HepG2 (cell line): Measurements from ENCODE around the gene RPLP2. TPM values are rescaled to one million over a fixed set of nuclear protein-coding genes. Genes with fewer than 3 reads are reported as not detected.

Experiments used
- ATAC-seq: fragments of 200-7000 bp; cut with Tn5 transposase; 3 replicates; pipeline ENCODE4 v1.9.1; 2020; ENCODE audit warnings: mild to moderate bottlenecking, moderate library complexity
- BruUV-seq: library from RNA; stranded (reverse); fragments of 400-500 nt; replicated peaks from 2 replicates; lab custom pipeline; 2021; lab: Mats Ljungman, UMichigan
- CTCF ChIA-PET: fragments of 300-600 bp; formaldehyde crosslinking; extraction: SDS; loops from one replicate; lab custom pipeline; 2021; ENCODE audit warnings: low total read pairs, inconsistent platforms, low intra/inter-chr PET ratio; lab: Yijun Ruan, JAX
- POLR2A ChIA-PET: fragments of 350-600 bp; sonication (Branson Sonifier 250); formaldehyde crosslinking; loops from one replicate; lab custom pipeline; 2020; ENCODE audit warnings: antibody characterized with exemption, inconsistent platforms; lab: Yijun Ruan, JAX
- DNase-seq: peaks from one replicate; pipeline ENCODE4 v3.0.0-alpha.2; 2015; ENCODE audit warnings: low spot score
- FAIRE-seq: peaks from 3 replicates; lab custom pipeline; 2011; peaks lifted over from hg19 to GRCh38; lab: Jason Lieb, UNC
- H2AFZ ChIP-seq: one replicate; pipeline ENCODE4 v1.6.1; 2011; ENCODE audit warnings: low read length, inconsistent platforms
- H3K27ac ChIP-seq: fragments of 300-600 bp; 3 replicates; pipeline ENCODE4 v1.8.0; 2011; ENCODE audit warnings: mixed run types, mild to moderate bottlenecking, mixed read lengths, low read length, inconsistent platforms; ENCODE audit not compliant: insufficient read depth; ENCODE audit errors: extremely low read length
- H3K27me3 ChIP-seq, 2 experiments: fragments of 200-600 bp in 1 of 2; 2 replicates in 1 of 2; 3 replicates in 1 of 2; pipeline versions ENCODE4 v1.6.0 to v1.8.0; 2011; ENCODE audit warnings: low read length in 2 of 2, mild to moderate bottlenecking in 2 of 2, moderate library complexity in 2 of 2, inconsistent platforms in 1 of 2; ENCODE audit not compliant: insufficient read depth in 2 of 2, control insufficient read depth in 1 of 2
- H3K36me3 ChIP-seq, 2 experiments: fragments of 200-600 bp in 1 of 2; replicated peaks in 1 of 2; 2 replicates in 1 of 2; 3 replicates in 1 of 2; pipeline versions ENCODE4 v1.5.1 to v1.8.0; 2011; ENCODE audit warnings: low read length in 2 of 2, inconsistent platforms in 1 of 2; ENCODE audit not compliant: insufficient read depth in 2 of 2, control insufficient read depth in 1 of 2
- H3K4me1 ChIP-seq: 2 replicates; pipeline ENCODE4 v1.5.1; 2012; ENCODE audit warnings: low read length, inconsistent platforms; ENCODE audit not compliant: insufficient read depth
- H3K4me2 ChIP-seq: 2 replicates; pipeline ENCODE4 v1.6.0; 2011; ENCODE audit warnings: low read depth, low read length, inconsistent platforms
- H3K4me3 ChIP-seq, 3 experiments: fragments of 200-600 bp in 1 of 3; sonication (generic), shearing (Covaris generic) in 1 of 3; replicated peaks in 1 of 3; 2 replicates each; pipeline ENCODE4 v1.5.1; 2011 to 2016; ENCODE audit warnings: low read length in 3 of 3, inconsistent platforms in 2 of 3, low read depth in 2 of 3, mild to moderate bottlenecking in 2 of 3, control low read depth in 1 of 3, mixed read lengths in 1 of 3; ENCODE audit not compliant: insufficient read depth in 1 of 3
- H3K79me2 ChIP-seq: one replicate; pipeline ENCODE4 v1.6.1; 2011; ENCODE audit warnings: low read length, inconsistent platforms; ENCODE audit not compliant: insufficient read depth
- H3K9ac ChIP-seq: 2 replicates; pipeline ENCODE4 v1.6.0; 2011; ENCODE audit warnings: mild to moderate bottlenecking, low read depth, low read length, inconsistent platforms; ENCODE audit not compliant: insufficient read depth
- H3K9me3 ChIP-seq: 2 replicates; pipeline ENCODE4 v1.5.1; 2012; ENCODE audit warnings: mild to moderate bottlenecking, low read length
- H4K20me1 ChIP-seq: 2 replicates; pipeline ENCODE4 v1.6.0; 2011; ENCODE audit warnings: inconsistent platforms, mild to moderate bottlenecking, low read length, moderate library complexity; ENCODE audit not compliant: insufficient read depth
- ARNT ChIP-seq: fragments of 450-650 bp; IDR thresholded peaks from 2 replicates; pipeline ENCODE4 v1.6.1; 2017
- BRD4 ChIP-seq: sonication (generic); formaldehyde crosslinking; IDR thresholded peaks from 2 replicates; pipeline ENCODE4 v1.4.0; 2020; ENCODE audit warnings: missing genetic modification reagents
- CTCF ChIP-seq: sonication (generic); formaldehyde crosslinking; IDR thresholded peaks from 2 replicates; pipeline ENCODE4 v1.5.0; 2020; ENCODE audit warnings: mild to moderate bottlenecking, missing genetic modification reagents, moderate library complexity
- ELF3 ChIP-seq: IDR thresholded peaks from 2 replicates; pipeline ENCODE4 v1.6.1; 2016; ENCODE audit warnings: missing genetic modification reagents, missing compliant biosample characterization
- GATAD1 ChIP-seq: IDR thresholded peaks from 2 replicates; pipeline ENCODE4 v1.6.1; 2016; ENCODE audit warnings: missing genetic modification reagents, missing compliant biosample characterization
- KDM5A ChIP-seq: fragments of 200-600 bp; sonication (generic); IDR thresholded peaks from 2 replicates; pipeline ENCODE4 v1.7.0; 2018; ENCODE audit warnings: antibody characterized with exemption, mild to moderate bottlenecking, low read length, borderline replicate concordance
- KLF11 ChIP-seq: IDR thresholded peaks from 2 replicates; pipeline ENCODE4 v1.6.1; 2016; ENCODE audit warnings: missing compliant biosample characterization
- MNT ChIP-seq: fragments of 450-650 bp; IDR thresholded peaks from 2 replicates; pipeline ENCODE4 v1.6.1; 2016
- RARA ChIP-seq: IDR thresholded peaks from 2 replicates; pipeline ENCODE4 v1.6.1; 2016; ENCODE audit warnings: missing genetic modification reagents, missing compliant biosample characterization
- RFXANK ChIP-seq: IDR thresholded peaks from 2 replicates; pipeline ENCODE4 v1.6.1; 2016
- ZBTB42 ChIP-seq: sonication (generic); formaldehyde crosslinking; IDR thresholded peaks from 2 replicates; pipeline ENCODE4 v1.5.0; 2020; ENCODE audit warnings: mild to moderate bottlenecking, missing genetic modification reagents
- ZBTB7A ChIP-seq: sonication (generic); formaldehyde crosslinking; IDR thresholded peaks from 2 replicates; pipeline ENCODE4 v1.8.0; 2022; ENCODE audit warnings: mild to moderate bottlenecking, missing genetic modification reagents
- ZMYM2 ChIP-seq: sonication (generic); formaldehyde crosslinking; IDR thresholded peaks from 2 replicates; pipeline ENCODE4 v1.8.0; 2022; ENCODE audit warnings: mild to moderate bottlenecking, missing genetic modification reagents
- ZNF33B ChIP-seq: sonication (generic); formaldehyde crosslinking; IDR thresholded peaks from 2 replicates; pipeline ENCODE4 v1.5.1; 2020; ENCODE audit warnings: mild to moderate bottlenecking, missing genetic modification reagents
- ZNF354B ChIP-seq: sonication (generic); formaldehyde crosslinking; IDR thresholded peaks from 2 replicates; pipeline ENCODE4 v1.8.0; 2022; ENCODE audit warnings: mild to moderate bottlenecking, missing genetic modification reagents
- ZSCAN29 ChIP-seq: sonication (generic); formaldehyde crosslinking; conservative IDR thresholded peaks from 2 replicates; pipeline ENCODE4 v1.4.0; 2020; ENCODE audit warnings: mild to moderate bottlenecking, missing genetic modification reagents
- WGBS: methylation state at CpG from one replicate; pipeline ENCODE4 v1.1.6; 2017; ENCODE audit warnings: low lambda C conversion rate; 5-methylcytosine and 5-hydroxymethylcytosine counted together
- in situ Hi-C: cut with HindIII; loops from 2 replicates; pipeline ENCODE4 v1.10.0; 2017; ENCODE audit warnings: low pct_unique_long_range_greater_than_20kb; ENCODE audit not compliant: extremely low pct_ligation_motif_present
- intact Hi-C: fragments of 100-400 bp; cut with micrococcal nuclease; formaldehyde crosslinking; loops from one replicate; pipeline ENCODE4 v1.10.0; 2022; ENCODE audit not compliant: unreplicated experiment
- polyA plus RNA-seq, 8 experiments: library from polyadenylated mRNA; depleted of rRNA in 3 of 8; stranded (reverse) in 7 of 8; unstranded in 1 of 8; fragments of >200 nt; fragmentation: Illumina TruSeq in 4 of 8; extraction: Trizol in 4 of 8; gene quantifications; 2 replicates each; pipeline versions ENCODE4 v1.2.1 to v1.2.3, GENCODE V29; 2011 to 2016; ENCODE audit warnings: low read depth in 4 of 8, missing spikeins in 1 of 8, mixed read lengths in 1 of 8; ENCODE audit not compliant: insufficient read depth in 1 of 8
- total RNA-seq, 5 experiments: library from RNA; depleted of rRNA; stranded (reverse); fragments of >200 nt; fragmentation: Illumina TruSeq; extraction: Trizol; gene quantifications; 2 replicates each; pipeline ENCODE4 v1.2.3, GENCODE V29; 2016; ENCODE audit warnings: low read depth in 1 of 5

RPLP2 gene
- total and polyA plus RNA-seq, 2 of the 13 experiments (the other 11 are each of a cell fraction or from before 2014, with no cell fraction given): 978 to 2,106 TPM

- no TSS peak for BruUV-seq
- H3K4me1 ChIP-seq: peaks cover 40% of the 10 kb centered on the region
- intact Hi-C loops: no loop called here
- WGBS: 75% methylated on average over 11 of the region's 11 CpGs
- H3K36me3 ChIP-seq: peaks cover 20 to 22% of the 10 kb centered on the region in 2 experiments
- peaks cover 19% of the 10 kb centered on the region for H3K79me2 ChIP-seq
- in situ Hi-C loops: no loop called here
- POLR2A ChIA-PET: interaction anchor here (1.3 to 9.2 kb wide), 3 partner anchors 11 to 136 kb away, joined by 3 to 264 read pairs (median 7); partner anchors contain the start of genes CD151, CRACR2B and PIDD1
- H3K27me3 ChIP-seq: no peaks in the 10 kb centered on the region; a peak in 1 of 5 replicates
- H3K4me3 ChIP-seq: no peak overlapping the region
- H4K20me1 ChIP-seq: peaks cover 24% of the 10 kb centered on the region
- no peak for ATAC-seq
- FAIRE-seq: no peak
- CTCF ChIA-PET: no interaction called here
- H3K4me2 ChIP-seq: no peak overlapping the region
- no peak overlapping the region for H2AFZ ChIP-seq
- H3K27ac ChIP-seq: no peak overlapping the region
- no peak overlapping the region for H3K9ac ChIP-seq
- TF ChIP-seq MNT (peak; percentile 43), ZNF33B (CRISPR knock-in tag) (no peak), ZMYM2 (no peak)
- no peaks in the 10 kb centered on the region for H3K9me3 ChIP-seq
- DNase-seq: no peak
Measured at GRCh38 chr11:816433-816779, 6.6 kb downstream of the RPLP2 start.

GRCh38 chr11:818396-819128, 8.8 kb downstream of the RPLP2 start, which contains the start of gene PNPLA2:
Gene PNPLA2, plus strand, starts transcription at chr11:818914. Its CDS starts 805 bp downstream, at chr11:819719.
- POLR2A ChIA-PET: interaction anchor here (0.7 to 9.2 kb wide), 25 partner anchors 8 to 349 kb away, joined by 3 to 264 read pairs (median 8); partner anchors contain the start of genes CD151, CHID1, CRACR2B and DEAF1
- in situ Hi-C loops (no loop called here), intact Hi-C loops (no loop called here)
- Histone ChIP-seq H3K4me2 (peak within 1 kb of the TSS; percentile 98), H3K36me3 (peaks cover 10% of the 10 kb centered on the region in 2 experiments), H2AFZ (no peak within 1 kb of the TSS), H3K9ac (peak within 1 kb of the TSS; percentile 92), H3K4me1 (peaks cover 27% of the 10 kb centered on the region), H4K20me1 (peaks cover 20% of the 10 kb centered on the region), H3K4me3 (peak within 1 kb of the TSS; percentile 80 to 98 (median 94)), H3K27me3 (no peaks in the 10 kb centered on the region; a peak in 1 of 5 replicates), H3K9me3 (no peaks in the 10 kb centered on the region), H3K27ac (peak within 1 kb of the TSS; percentile 92), H3K79me2 (peaks cover 20% of the 10 kb centered on the region)
- CTCF ChIA-PET: no interaction called here
- FAIRE-seq: peak; percentile 21
- BruUV-seq: TSS peak; percentile 81
- ATAC-seq: peak; percentile 39
- WGBS: 10% methylated on average over 4 of the region's 20 CpGs
- peak; percentile 74 for DNase-seq
- TF ChIP-seq ZBTB42 (CRISPR knock-in tag) (0 out of 2 replicates have a peak, but pooled peaks have one; percentile 52), ZNF354B (CRISPR knock-in tag) (0 out of 2 replicates have a peak, but pooled peaks have one; percentile 36), ARNT (no peak), RFXANK (CRISPR knock-in tag) (no peak), GATAD1 (CRISPR knock-in tag) (0 out of 2 replicates have a peak, but pooled peaks have one; percentile 13), BRD4 (CRISPR knock-in tag) (no peak), KLF11 (CRISPR knock-in tag) (no peak), KDM5A (no peak), ELF3 (peak; percentile 72), ZSCAN29 (CRISPR knock-in tag) (no peak), ZBTB7A (CRISPR knock-in tag) (peak; percentile 21; the same call in 1 of the 2 replicates), CTCF (CRISPR knock-in tag) (no peak), RARA (CRISPR knock-in tag) (peak; percentile 44), ZMYM2 (0 out of 2 replicates have a peak, but pooled peaks have one; percentile 21)
